Cardiac fibroblast (primary cell): ENCODE measurements around the gene MARF1.
"Not testable (repeated sequence)": the region's sequence is repeated elsewhere in the genome, so short reads cannot be mapped to it uniquely, and the experiment has no call there.

Experiments used
- DNase-seq, 2 donors: peaks; one replicate each; pipeline versions ENCODE4 v3.0.0 to v3.0.0-alpha.2; 2010; ENCODE audit warnings: low read depth in 2 of 2
- H3K4me3 ChIP-seq, 2 donors: replicated peaks in 1 of 2; 1 replicate in 1 of 2; 2 replicates in 1 of 2; pipeline ENCODE4 v1.5.1; 2011; ENCODE audit warnings: low read depth in 2 of 2, low read length in 2 of 2, mild to moderate bottlenecking in 2 of 2, moderate library complexity in 1 of 2
- CTCF ChIP-seq: IDR thresholded peaks from one replicate; pipeline ENCODE4 v1.5.1; 2011; ENCODE audit warnings: low read depth, mild to moderate bottlenecking, low read length, inconsistent platforms

The MARF1 gene

GRCh38 chr16:15667091-15667742, 24.3 kb upstream of the MARF1 start:
- no peak for TF ChIP-seq CTCF
- no peak for DNase-seq
- no peak overlapping the region for H3K4me3 ChIP-seq

- no peak for DNase-seq
- no peak overlapping the region for H3K4me3 ChIP-seq
- TF ChIP-seq CTCF, result no peak
These were observed 22.2 kb upstream of the MARF1 start for GRCh38 chr16:15665107-15665506.

GRCh38 chr16:15660203-15660601, 17.2 kb upstream of the MARF1 start:
- H3K4me3 ChIP-seq, result no peak overlapping the region
- DNase-seq, result no peak
- TF ChIP-seq CTCF, result no peak

GRCh38 chr16:15658556-15658955, 15.6 kb upstream of the MARF1 start:
- no peak for DNase-seq
- H3K4me3 ChIP-seq, result no peak overlapping the region
- no peak for TF ChIP-seq CTCF

- TF ChIP-seq CTCF, result no peak
These were observed 15.2 kb upstream of the MARF1 start for GRCh38 chr16:15658149-15658548.

GRCh38 chr16:15655561-15655960, 12.6 kb upstream of the MARF1 start:
- H3K4me3 ChIP-seq, DNase-seq: not testable (repeated sequence)

More at GRCh38 chr16:15658149-15658548, 15.2 kb upstream of the MARF1 start:
- no peak overlapping the region for H3K4me3 ChIP-seq
- no peak for DNase-seq

GRCh38 chr16:15654591-15654990, 11.6 kb upstream of the MARF1 start:
- H3K4me3 ChIP-seq, result no peak overlapping the region
- no peak for TF ChIP-seq CTCF
- DNase-seq, result no peak
